Common myeloid progenitor, CD34-positive (primary cell): ENCODE measurements around the gene INO80.
"Not testable (repeated sequence)": the region's sequence is repeated elsewhere in the genome, so short reads cannot be mapped to it uniquely, and the experiment has no call there.

ENCODE experiments used
- CTCF ChIA-PET: fragments of 350-600 bp; sonication (Branson Sonifier 250); formaldehyde crosslinking; loops from one replicate; lab custom pipeline; 2021; ENCODE audit warnings: antibody characterized with exemption; lab: Charles Lee
- POLR2A ChIA-PET: fragments of 350-600 bp; sonication (Branson Sonifier 250); formaldehyde crosslinking; loops from one replicate; lab custom pipeline; 2021; ENCODE audit warnings: antibody characterized with exemption; lab: Charles Lee
- DNase-seq, 3 donors: peaks; one replicate each; pipeline versions ENCODE4 v3.0.0 to v3.0.0-alpha.2; 2013
- H3K27ac ChIP-seq, 2 experiments: 1 replicate in 1 of 2; 2 replicates in 1 of 2; pipeline ENCODE4 v1.7.0; 2013; ENCODE audit warnings: inconsistent platforms in 2 of 2, low read length in 2 of 2, mild to moderate bottlenecking in 2 of 2, low read depth in 1 of 2, moderate library complexity in 1 of 2; ENCODE audit not compliant: severe bottlenecking in 2 of 2, insufficient read depth in 1 of 2, poor library complexity in 1 of 2
- H3K27me3 ChIP-seq, 5 experiments: replicated peaks in 2 of 5; 1 replicate in 3 of 5; 2 replicates in 2 of 5; pipeline versions ENCODE4 v1.6.1 to v1.7.0; 2013; ENCODE audit warnings: low read length in 4 of 5, mild to moderate bottlenecking in 2 of 5, moderate library complexity in 2 of 5, inconsistent platforms in 1 of 5; ENCODE audit not compliant: insufficient read depth in 5 of 5, control insufficient read depth in 4 of 5
- H3K36me3 ChIP-seq, 4 experiments: 1 replicate in 2 of 4; 2 replicates in 2 of 4; pipeline versions ENCODE4 v1.6.1 to v1.7.0; 2013; ENCODE audit warnings: low read length in 3 of 4, control low read depth in 1 of 4, mild to moderate bottlenecking in 1 of 4; ENCODE audit not compliant: control insufficient read depth in 4 of 4, insufficient read depth in 4 of 4
- H3K4me1 ChIP-seq, 4 experiments: 1 replicate in 3 of 4; 2 replicates in 1 of 4; pipeline versions ENCODE4 v1.6.1 to v1.7.1; 2013; ENCODE audit warnings: low read length in 3 of 4, mild to moderate bottlenecking in 3 of 4, control low read depth in 1 of 4, inconsistent platforms in 1 of 4, moderate library complexity in 1 of 4; ENCODE audit not compliant: control insufficient read depth in 4 of 4, insufficient read depth in 4 of 4; ENCODE audit errors: control extremely low read depth in 1 of 4
- H3K4me3 ChIP-seq, 7 experiments: 1 replicate in 4 of 7; 2 replicates in 3 of 7; pipeline versions ENCODE4 v1.5.1 to v1.7.0; 2013; ENCODE audit warnings: mild to moderate bottlenecking in 7 of 7, low read length in 6 of 7, moderate library complexity in 6 of 7, inconsistent platforms in 2 of 7, low read depth in 2 of 7, control low read depth in 1 of 7; ENCODE audit not compliant: insufficient read depth in 4 of 7, control insufficient read depth in 1 of 7; ENCODE audit errors: extremely low read depth in 1 of 7
- H3K9me3 ChIP-seq, 5 experiments: 1 replicate in 4 of 5; 2 replicates in 1 of 5; pipeline versions ENCODE4 v1.6.1 to v1.7.1; 2013; ENCODE audit warnings: low read length in 4 of 5, mild to moderate bottlenecking in 2 of 5, inconsistent platforms in 1 of 5, low read depth in 1 of 5, moderate library complexity in 1 of 5; ENCODE audit not compliant: control insufficient read depth in 4 of 5, insufficient read depth in 2 of 5; ENCODE audit errors: control extremely low read depth in 1 of 5
- WGBS: methylation state at CpG from one replicate; pipeline ENCODE4 v1.1.5; 2013; ENCODE audit not compliant: insufficient coverage; 5-methylcytosine and 5-hydroxymethylcytosine counted together

The INO80 gene

DNA sequence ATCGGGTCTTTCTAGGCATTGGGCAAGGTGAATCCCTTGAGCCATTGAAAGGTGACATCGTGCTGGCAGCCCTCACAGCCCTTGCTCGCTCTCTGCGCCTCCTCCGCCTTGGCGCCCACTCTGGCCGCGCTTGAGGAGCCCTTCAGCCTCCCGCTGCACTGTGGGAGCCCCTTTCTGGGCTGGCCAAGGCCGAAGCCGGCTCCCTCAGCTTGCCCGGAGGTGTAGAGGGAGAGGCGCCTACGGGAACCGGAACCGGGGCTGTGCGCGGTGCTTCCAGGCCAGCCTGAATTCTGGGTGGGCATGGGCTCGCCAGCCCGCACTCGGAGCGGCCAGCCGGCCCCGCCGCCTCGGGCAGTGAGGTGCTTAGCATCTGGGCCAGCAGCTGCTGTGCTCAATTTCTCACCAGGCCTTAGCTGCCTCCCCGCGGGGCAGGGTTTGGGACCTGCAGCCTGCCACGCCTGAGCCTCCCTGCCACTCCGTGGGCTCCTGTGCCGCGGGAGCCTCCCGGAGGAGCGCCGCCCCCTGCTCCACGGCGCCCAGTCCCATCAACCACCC is 35.4 kb upstream of the INO80 start:
- H3K27ac ChIP-seq: no peak overlapping the region
- no peaks in the 10 kb centered on the region for H3K27me3 ChIP-seq
- H3K4me3 ChIP-seq: no peak overlapping the region
- ChIA-PET POLR2A (no interaction called here), CTCF (no interaction called here)
- H3K36me3 ChIP-seq: no peaks in the 10 kb centered on the region
- no peak for DNase-seq
- 98% methylated on average over 36 of the region's 37 CpGs for WGBS
- no peaks in the 10 kb centered on the region for H3K4me1 ChIP-seq
- H3K9me3 ChIP-seq: no peaks in the 10 kb centered on the region

DNA sequence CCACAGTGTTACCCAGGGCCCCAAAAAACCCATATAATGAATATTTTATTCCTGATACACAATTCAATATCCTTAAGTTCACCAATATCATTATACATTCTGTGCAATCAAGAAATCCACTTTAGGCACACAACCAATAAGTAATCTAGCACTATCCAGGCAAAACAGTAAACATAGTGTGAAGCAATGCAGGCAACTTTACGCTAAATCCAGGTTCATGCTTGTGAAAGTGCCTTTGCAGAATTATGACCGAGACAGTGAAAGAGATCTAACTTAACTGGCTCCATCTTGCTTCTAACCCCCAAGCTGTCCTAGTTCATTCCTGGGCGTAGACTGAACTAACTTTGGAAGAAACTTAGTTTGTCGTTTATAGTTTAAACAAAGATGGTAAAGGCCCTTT is 34.2 kb upstream of the INO80 start:
- no peaks in the 10 kb centered on the region for H3K4me1 ChIP-seq
- no peak overlapping the region for H3K4me3 ChIP-seq
- ChIA-PET POLR2A (no interaction called here), CTCF (no interaction called here)
- no peak overlapping the region for H3K27ac ChIP-seq
- no peaks in the 10 kb centered on the region for H3K27me3 ChIP-seq
- no peaks in the 10 kb centered on the region for H3K36me3 ChIP-seq
- WGBS: 100% methylated on average over 4 of the region's 4 CpGs
- H3K9me3 ChIP-seq: no peaks in the 10 kb centered on the region
- DNase-seq: no peak

DNA sequence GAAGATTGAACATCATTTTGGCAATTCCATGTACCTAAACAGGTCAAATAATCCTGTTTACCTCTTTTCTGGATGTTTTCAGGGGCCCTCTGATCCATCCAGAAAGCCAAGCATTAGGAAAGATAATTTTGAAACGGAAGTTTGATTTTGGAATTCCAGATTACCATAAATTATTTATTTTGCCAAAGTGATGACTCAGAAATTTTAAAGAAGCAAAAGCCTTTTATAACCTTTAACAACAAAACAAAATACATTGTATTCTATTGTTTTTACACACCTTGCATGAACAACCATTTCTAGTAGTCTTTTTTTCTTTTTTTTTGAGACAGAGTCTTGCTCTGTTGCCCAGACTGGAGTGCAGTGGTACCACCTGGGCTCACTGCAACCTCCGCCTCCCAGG is 32.0 kb upstream of the INO80 start:
- Histone ChIP-seq H3K4me1 (no peaks in the 10 kb centered on the region), H3K9me3 (no peaks in the 10 kb centered on the region), H3K27me3 (no peaks in the 10 kb centered on the region), H3K36me3 (no peaks in the 10 kb centered on the region), H3K4me3 (no peak overlapping the region), H3K27ac (no peak overlapping the region)
- no peak for DNase-seq
- WGBS: 100% methylated on average over 1 of the region's 2 CpGs
- POLR2A ChIA-PET: no interaction called here
- CTCF ChIA-PET: no interaction called here

DNA sequence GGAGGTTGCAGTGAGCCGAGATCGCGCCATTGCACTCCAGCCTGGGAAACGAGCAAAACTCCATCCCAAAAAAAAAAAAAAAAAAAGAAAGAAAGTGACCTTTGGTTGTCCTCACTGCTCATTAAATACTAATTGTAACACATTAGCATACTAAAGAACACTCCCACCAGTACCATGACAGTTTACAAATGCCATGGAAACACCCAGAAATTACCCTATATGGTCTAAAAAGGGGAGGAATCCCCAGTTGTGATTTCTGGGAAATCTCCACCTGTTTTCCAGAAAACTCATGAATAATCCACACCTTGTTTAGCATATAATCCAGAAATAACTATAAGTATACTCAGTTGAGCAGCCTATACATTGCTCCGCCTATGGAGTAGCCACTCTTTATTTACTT is 23.5 kb upstream of the INO80 start:
- Histone ChIP-seq H3K27ac (no peak overlapping the region), H3K9me3 (no peaks in the 10 kb centered on the region), H3K27me3 (no peaks in the 10 kb centered on the region), H3K4me3 (no peak overlapping the region), H3K4me1 (no peaks in the 10 kb centered on the region), H3K36me3 (no peaks in the 10 kb centered on the region)
- CTCF ChIA-PET: no interaction called here
- no peak for DNase-seq
- POLR2A ChIA-PET: no interaction called here
- no CpG with 5 or more reads among the region's 5 CpGs for WGBS

DNA sequence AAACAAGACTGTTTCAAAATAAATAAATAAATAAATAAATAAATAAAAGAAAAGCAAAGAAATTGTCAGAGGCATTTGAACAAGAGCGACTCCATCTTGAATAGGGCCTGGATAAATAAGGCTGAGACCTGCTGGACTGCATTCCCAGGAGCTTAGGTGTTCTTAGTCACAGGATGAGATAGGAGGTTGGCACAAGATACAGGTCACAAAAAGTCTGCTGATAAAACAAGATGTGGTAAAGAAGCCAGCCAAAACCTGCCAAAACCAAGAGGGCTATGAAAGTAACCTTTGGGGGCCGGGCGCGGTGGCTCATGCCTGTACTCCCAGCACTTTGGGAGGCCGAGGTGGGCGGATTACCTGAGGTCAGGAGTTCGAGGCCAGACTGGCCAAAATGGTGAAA is 23.0 kb upstream of the INO80 start:
- H3K27ac ChIP-seq, DNase-seq, H3K9me3 ChIP-seq, H3K4me1 ChIP-seq, H3K4me3 ChIP-seq, POLR2A ChIA-PET, H3K27me3 ChIP-seq, CTCF ChIA-PET, H3K36me3 ChIP-seq: not testable (repeated sequence)
- WGBS: 99% methylated on average over 7 of the region's 7 CpGs

DNA sequence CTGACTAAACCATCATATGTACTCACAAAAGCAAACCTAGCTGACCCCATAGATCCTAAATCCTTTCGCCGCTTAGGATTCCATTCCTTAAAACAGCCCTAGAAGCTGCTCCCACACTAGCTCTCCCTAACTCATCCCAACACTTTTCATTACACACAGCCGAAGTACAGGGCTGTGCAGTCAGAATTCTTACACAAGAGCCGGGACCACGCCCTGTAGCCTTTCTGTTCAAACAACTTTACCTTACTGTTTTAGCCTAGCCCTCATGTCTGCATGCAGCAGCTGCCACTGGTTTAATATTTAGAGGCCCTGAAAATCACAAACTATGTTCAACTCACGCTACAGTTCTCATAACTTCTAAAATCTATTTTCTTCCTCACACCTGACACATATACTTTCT is 19.5 kb upstream of the INO80 start:
- POLR2A ChIA-PET, H3K9me3 ChIP-seq, H3K36me3 ChIP-seq, H3K27me3 ChIP-seq, CTCF ChIA-PET, H3K4me1 ChIP-seq, H3K27ac ChIP-seq, DNase-seq, H3K4me3 ChIP-seq: not testable (repeated sequence)
- 98% methylated on average over 6 of the region's 6 CpGs for WGBS

DNA sequence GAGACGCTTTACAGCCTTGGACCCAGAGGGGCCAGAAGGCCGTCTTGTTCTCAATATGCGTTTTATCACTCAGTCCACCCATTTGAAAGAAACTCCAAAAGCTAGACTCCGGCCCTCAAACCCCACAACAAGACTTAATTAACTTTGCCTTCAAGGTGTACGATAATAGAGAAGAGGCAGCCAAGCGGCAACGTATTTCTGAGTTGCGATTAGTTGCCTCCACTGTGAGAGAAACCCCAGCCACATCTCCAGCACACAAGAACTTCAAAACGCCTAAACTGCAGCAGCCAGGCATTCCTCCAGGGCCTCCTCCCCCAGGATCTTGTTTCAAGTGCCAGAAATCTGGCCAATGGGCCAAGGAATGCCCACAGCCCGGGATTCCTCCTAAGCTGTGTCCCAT is 17.4 kb upstream of the INO80 start:
- no peak overlapping the region for H3K4me3 ChIP-seq
- H3K27ac ChIP-seq: no peak overlapping the region
- no peaks in the 10 kb centered on the region for H3K27me3 ChIP-seq
- peaks cover 0 to 4% (median 0%) of the 10 kb centered on the region in 5 experiments for H3K9me3 ChIP-seq
- no peaks in the 10 kb centered on the region for H3K36me3 ChIP-seq
- ChIA-PET POLR2A (no interaction called here), CTCF (no interaction called here)
- no peak for DNase-seq
- 95% methylated on average over 10 of the region's 10 CpGs for WGBS
- H3K4me1 ChIP-seq: no peaks in the 10 kb centered on the region
